IMR-90 (cell line): Measurements from ENCODE around the gene GCSAM. TPM values are rescaled to one million over a fixed set of nuclear protein-coding genes. Genes with fewer than 3 reads are reported as not detected.
A peak's percentile ranks its signal among the peaks of the same experiment; 100 is the strongest.

ENCODE experiments used
- ATAC-seq: fragments of 200-7000 bp; cut with Tn5 transposase; 2 replicates; pipeline ENCODE4 v1.9.1; 2020; ENCODE audit warnings: low read depth, mild to moderate bottlenecking, moderate library complexity
- BruUV-seq: library from RNA; stranded (reverse); fragments of 400-500 nt; replicated peaks from 2 replicates; lab custom pipeline; 2021; lab: Mats Ljungman, UMichigan
- CTCF ChIA-PET: fragments of 300-600 bp; formaldehyde crosslinking; extraction: SDS; loops from one replicate; lab custom pipeline; 2021; ENCODE audit warnings: antibody characterized with exemption; lab: Yijun Ruan, JAX
- POLR2A ChIA-PET: fragments of 300-600 bp; sonication (Branson Sonifier 250); formaldehyde crosslinking; loops from one replicate; lab custom pipeline; 2022; ENCODE audit warnings: antibody characterized with exemption; ENCODE audit not compliant: unreplicated experiment; lab: Charles Lee
- DNase-seq: peaks from one replicate; pipeline ENCODE4 v3.0.0; 2013
- H2AFZ ChIP-seq: replicated peaks from 2 replicates; pipeline ENCODE3; 2013; ENCODE audit warnings: low read length, mild to moderate bottlenecking; ENCODE audit not compliant: poor library complexity
- H2AK5ac ChIP-seq: 2 replicates; pipeline ENCODE4 v1.6.1; 2013; ENCODE audit warnings: low read depth, low read length, inconsistent platforms
- H2AK9ac ChIP-seq: replicated peaks from 2 replicates; pipeline ENCODE3; 2013; ENCODE audit warnings: mild to moderate bottlenecking, low read depth, low read length, moderate library complexity; ENCODE audit not compliant: poor library complexity
- H2BK120ac ChIP-seq: 2 replicates; pipeline ENCODE4 v1.6.1; 2013; ENCODE audit warnings: low read depth, low read length, inconsistent platforms
- H2BK15ac ChIP-seq: 3 replicates; pipeline ENCODE4 v1.6.1; 2013; ENCODE audit warnings: low read depth, low read length, inconsistent platforms
- H2BK20ac ChIP-seq: 2 replicates; pipeline ENCODE4 v1.6.1; 2013; ENCODE audit warnings: low read depth, mild to moderate bottlenecking, inconsistent platforms, low read length, moderate library complexity
- H2BK5ac ChIP-seq: 2 replicates; pipeline ENCODE4 v1.6.1; 2013; ENCODE audit warnings: mild to moderate bottlenecking, low read depth, low read length, inconsistent platforms; ENCODE audit not compliant: poor library complexity, severe bottlenecking
- H3K14ac ChIP-seq: replicated peaks from 2 replicates; pipeline ENCODE4 v1.6.1; 2013; ENCODE audit warnings: low read depth, low read length, inconsistent platforms
- H3K18ac ChIP-seq: 2 replicates; pipeline ENCODE4 v1.6.1; 2013; ENCODE audit warnings: low read depth, low read length, control low read depth
- H3K23ac ChIP-seq: 2 replicates; pipeline ENCODE4 v1.6.1; 2013; ENCODE audit warnings: low read depth, low read length, inconsistent platforms
- H3K27ac ChIP-seq: 2 replicates; pipeline ENCODE4 v1.5.1; 2013; ENCODE audit warnings: mild to moderate bottlenecking, control low read depth, low read length; ENCODE audit not compliant: insufficient read depth
- H3K27me3 ChIP-seq: 2 replicates; pipeline ENCODE4 v1.6.1; 2013; ENCODE audit warnings: low read length; ENCODE audit not compliant: control insufficient read depth, insufficient read depth
- H3K36me3 ChIP-seq: 2 replicates; pipeline ENCODE4 v1.6.1; 2013; ENCODE audit warnings: low read length, mixed read lengths; ENCODE audit not compliant: control insufficient read depth, insufficient read depth
- H3K4ac ChIP-seq: 2 replicates; pipeline ENCODE4 v1.6.1; 2013; ENCODE audit warnings: low read depth, low read length, inconsistent platforms
- H3K4me1 ChIP-seq: 2 replicates; pipeline ENCODE4 v1.6.1; 2013; ENCODE audit warnings: low read length, mixed read lengths; ENCODE audit not compliant: control insufficient read depth, insufficient read depth
- H3K4me2 ChIP-seq: 2 replicates; pipeline ENCODE4 v1.6.1; 2013; ENCODE audit warnings: low read depth, mild to moderate bottlenecking, control low read depth, low read length, moderate library complexity
- H3K4me3 ChIP-seq: 2 replicates; pipeline ENCODE4 v1.5.1; 2013; ENCODE audit warnings: low read depth, mild to moderate bottlenecking, control low read depth, low read length, moderate library complexity; ENCODE audit not compliant: insufficient read depth
- H3K56ac ChIP-seq: 2 replicates; pipeline ENCODE4 v1.6.1; 2013; ENCODE audit warnings: low read length, inconsistent platforms; ENCODE audit not compliant: insufficient read depth; ENCODE audit errors: extremely low read depth
- H3K79me1 ChIP-seq, 2 experiments: 2 replicates each; pipeline ENCODE4 v1.6.1; 2013; ENCODE audit warnings: low read length in 2 of 2, inconsistent platforms in 1 of 2, low read depth in 1 of 2
- H3K9ac ChIP-seq: 2 replicates; pipeline ENCODE4 v1.6.1; 2013; ENCODE audit warnings: low read depth, low read length, control low read depth
- H3K9me1 ChIP-seq: 2 replicates; pipeline ENCODE4 v1.6.1; 2013; ENCODE audit warnings: low read length, inconsistent platforms; ENCODE audit not compliant: insufficient read depth
- H3K9me3 ChIP-seq: 2 replicates; pipeline ENCODE4 v1.6.1; 2013; ENCODE audit warnings: low read length; ENCODE audit not compliant: control insufficient read depth, insufficient read depth
- H4K20me1 ChIP-seq: 2 replicates; pipeline ENCODE4 v1.6.1; 2013; ENCODE audit warnings: low read length, inconsistent platforms; ENCODE audit not compliant: insufficient read depth
- H4K5ac ChIP-seq: 2 replicates; pipeline ENCODE4 v1.6.1; 2013; ENCODE audit warnings: mild to moderate bottlenecking, low read depth, low read length, control low read depth
- H4K8ac ChIP-seq, 2 experiments: 2 replicates each; pipeline ENCODE4 v1.6.1; 2013; ENCODE audit warnings: low read depth in 2 of 2, low read length in 2 of 2, control low read depth in 1 of 2, inconsistent platforms in 1 of 2
- H4K91ac ChIP-seq: 2 replicates; pipeline ENCODE4 v1.6.1; 2013; ENCODE audit warnings: low read depth, low read length, inconsistent platforms; ENCODE audit not compliant: insufficient read depth
- BHLHE40 ChIP-seq: fragments of 150-350 bp; IDR thresholded peaks from 2 replicates; pipeline ENCODE4 v1.6.1; 2016; ENCODE audit warnings: mild to moderate bottlenecking, low read depth, low read length
- CEBPB ChIP-seq: IDR thresholded peaks from 2 replicates; pipeline ENCODE4 v1.6.1; 2012; ENCODE audit warnings: low read depth, low read length, improper control_type of control experiment
- CHD1 ChIP-seq: IDR thresholded peaks from 2 replicates; pipeline ENCODE4 v1.6.1; 2012; ENCODE audit warnings: low read depth, low read length, improper control_type of control experiment
- CTCF ChIP-seq: conservative IDR thresholded peaks from 2 replicates; pipeline ENCODE4 v1.5.1; 2012; ENCODE audit warnings: mild to moderate bottlenecking, low read depth, low read length, improper control_type of control experiment
- ELK1 ChIP-seq: fragments of 150-350 bp; IDR thresholded peaks from 2 replicates; pipeline ENCODE4 v1.6.1; 2016; ENCODE audit warnings: low read depth, mild to moderate bottlenecking, low read length, moderate library complexity, borderline replicate concordance
- FOS ChIP-seq: fragments of 150-350 bp; IDR thresholded peaks from 2 replicates; pipeline ENCODE4 v1.6.1; 2016; ENCODE audit warnings: low read depth, low read length
- MAFK ChIP-seq: IDR thresholded peaks from 2 replicates; pipeline ENCODE4 v1.6.1; 2012; ENCODE audit warnings: low read depth, low read length, improper control_type of control experiment
- MAZ ChIP-seq: IDR thresholded peaks from 2 replicates; pipeline ENCODE4 v1.6.1; 2012; ENCODE audit warnings: low read depth, mild to moderate bottlenecking, low read length, improper control_type of control experiment, moderate library complexity, borderline replicate concordance
- MXI1 ChIP-seq: IDR thresholded peaks from 2 replicates; pipeline ENCODE4 v1.6.1; 2012; ENCODE audit warnings: low read depth, mild to moderate bottlenecking, low read length, moderate library complexity, borderline replicate concordance
- NFE2L2 ChIP-seq: fragments of 150-350 bp; IDR thresholded peaks from 2 replicates; pipeline ENCODE4 v1.6.1; 2016; ENCODE audit warnings: low read depth, mild to moderate bottlenecking, low read length
- POLR2A ChIP-seq: IDR thresholded peaks from 2 replicates; pipeline ENCODE4 v1.6.1; 2012; ENCODE audit warnings: mild to moderate bottlenecking, low read depth, low read length
- RAD21 ChIP-seq: IDR thresholded peaks from 2 replicates; pipeline ENCODE4 v1.6.1; 2012; ENCODE audit warnings: low read length, improper control_type of control experiment
- RCOR1 ChIP-seq: IDR thresholded peaks from 2 replicates; pipeline ENCODE4 v1.6.1; 2012; ENCODE audit warnings: mild to moderate bottlenecking, low read length, improper control_type of control experiment; ENCODE audit not compliant: insufficient replicate concordance
- RFX5 ChIP-seq: IDR thresholded peaks from 2 replicates; pipeline ENCODE4 v1.8.0; 2012; ENCODE audit warnings: low read depth, mild to moderate bottlenecking, low read length, moderate library complexity
- SMC3 ChIP-seq: fragments of 150-350 bp; IDR thresholded peaks from 2 replicates; pipeline ENCODE4 v1.6.1; 2016; ENCODE audit warnings: low read depth, mild to moderate bottlenecking, antibody characterized with exemption, low read length, moderate library complexity
- USF2 ChIP-seq: fragments of 150-350 bp; IDR thresholded peaks from 2 replicates; pipeline ENCODE4 v1.6.1; 2017; ENCODE audit warnings: mild to moderate bottlenecking, antibody characterized with exemption, low read length, low read depth
- WGBS, 2 experiments: methylation state at CpG; one replicate each; pipeline versions ENCODE4 v1.1.5 to v1.1.7; 2013; ENCODE audit warnings: missing lambda C conversion rate in 2 of 2; ENCODE audit not compliant: insufficient read length in 1 of 2; ENCODE audit errors: extremely low coverage in 2 of 2; 5-methylcytosine and 5-hydroxymethylcytosine counted together
- dilution Hi-C: fragments of 300-500 bp; cut with HindIII; formaldehyde crosslinking; loops from one replicate; pipeline ENCODE4 v1.14.3; 2018; ENCODE audit warnings: low sequenced_read_pairs; ENCODE audit not compliant: unreplicated experiment
- in situ Hi-C: fragments of 300-500 bp; cut with MboI; formaldehyde crosslinking; loops from 3 replicates; pipeline ENCODE4 v1.14.3; 2019; ENCODE audit warnings: low sequenced_read_pairs, inconsistent platforms, mixed read lengths
- intact Hi-C: fragments of 100-400 bp; cut with micrococcal nuclease; formaldehyde crosslinking; loops from 2 replicates; pipeline ENCODE4 v1.10.0; 2022
- polyA plus RNA-seq, 3 experiments: library from polyadenylated mRNA; depleted of rRNA; stranded (reverse); fragments of >200 nt; gene quantifications; 2 replicates each; pipeline ENCODE4 v1.2.3, GENCODE V29; 2012; ENCODE audit warnings: low replicate concordance in 1 of 3
- total RNA-seq: library from RNA; depleted of rRNA; stranded (reverse); fragments of >200 nt; gene quantifications from 2 replicates; pipeline ENCODE4 v1.2.3, GENCODE V29; 2012

Gene GCSAM
- total and polyA plus RNA-seq, 2 of the 4 experiments (the other 2 are of a cell fraction) = not detected

GRCh38 chr3:112084980-112085705, 47.9 kb downstream of the GCSAM start:
- no peak overlapping the region for H3K23ac ChIP-seq
- no peak overlapping the region for H4K91ac ChIP-seq
- peaks cover 4% of the 10 kb centered on the region for H3K4me1 ChIP-seq
- CTCF ChIA-PET = no interaction called here
- no peak overlapping the region for H3K56ac ChIP-seq
- peaks cover 10 to 21% of the 10 kb centered on the region in 2 experiments; a peak in 3 of 4 replicates for H3K79me1 ChIP-seq
- H3K4ac ChIP-seq = no peak overlapping the region
- ATAC-seq = no peak
- H3K9me1 ChIP-seq = peaks cover 5% of the 10 kb centered on the region
- BruUV-seq = no TSS peak
- H3K4me3 ChIP-seq = no peak overlapping the region
- H2BK120ac ChIP-seq = no peak overlapping the region
- POLR2A ChIA-PET = no interaction called here
- DNase-seq = no peak
- H3K4me2 ChIP-seq = no peak overlapping the region
- no peaks in the 10 kb centered on the region for H3K36me3 ChIP-seq
- H2BK5ac ChIP-seq = no peak overlapping the region
- no peak overlapping the region for H3K14ac ChIP-seq
- TF ChIP-seq MAZ (no peak), NFE2L2 (no peak), RAD21 (no peak), USF2 (no peak), CEBPB (no peak), MAFK (no peak), CHD1 (no peak), SMC3 (no peak), FOS (no peak), ELK1 (no peak), MXI1 (no peak), CTCF (no peak), POLR2A (no peak), RFX5 (no peak), BHLHE40 (no peak), RCOR1 (no peak)
- H3K27ac ChIP-seq = no peak overlapping the region
- 94% methylated on average over 2 of the region's 7 CpGs; no CpG with 5 or more reads in 1 of the 2 experiments for WGBS, 2 experiments
- no peak overlapping the region for H2AFZ ChIP-seq
- H3K18ac ChIP-seq = no peak overlapping the region
- H3K27me3 ChIP-seq = no peaks in the 10 kb centered on the region
- H3K9ac ChIP-seq = no peak overlapping the region
- H2BK15ac ChIP-seq = no peak overlapping the region
- no peak overlapping the region for H4K5ac ChIP-seq
- H2AK5ac ChIP-seq = no peak overlapping the region
- H2AK9ac ChIP-seq = no peak overlapping the region
- no peaks in the 10 kb centered on the region for H4K20me1 ChIP-seq
- peak overlapping the region in 1 of 2 experiments; percentile 63; a peak in 1 of 4 replicates for H4K8ac ChIP-seq
- in situ Hi-C loops (no loop called here), intact Hi-C loops (no loop called here), dilution Hi-C loops (no loop called here)
- no peaks in the 10 kb centered on the region for H3K9me3 ChIP-seq
- H2BK20ac ChIP-seq = no peak overlapping the region
